Measurements from ENCODE around the gene CAMTA1.
A peak's percentile ranks its signal among the peaks of the same experiment; 100 is the strongest.

Gene CAMTA1

DNA sequence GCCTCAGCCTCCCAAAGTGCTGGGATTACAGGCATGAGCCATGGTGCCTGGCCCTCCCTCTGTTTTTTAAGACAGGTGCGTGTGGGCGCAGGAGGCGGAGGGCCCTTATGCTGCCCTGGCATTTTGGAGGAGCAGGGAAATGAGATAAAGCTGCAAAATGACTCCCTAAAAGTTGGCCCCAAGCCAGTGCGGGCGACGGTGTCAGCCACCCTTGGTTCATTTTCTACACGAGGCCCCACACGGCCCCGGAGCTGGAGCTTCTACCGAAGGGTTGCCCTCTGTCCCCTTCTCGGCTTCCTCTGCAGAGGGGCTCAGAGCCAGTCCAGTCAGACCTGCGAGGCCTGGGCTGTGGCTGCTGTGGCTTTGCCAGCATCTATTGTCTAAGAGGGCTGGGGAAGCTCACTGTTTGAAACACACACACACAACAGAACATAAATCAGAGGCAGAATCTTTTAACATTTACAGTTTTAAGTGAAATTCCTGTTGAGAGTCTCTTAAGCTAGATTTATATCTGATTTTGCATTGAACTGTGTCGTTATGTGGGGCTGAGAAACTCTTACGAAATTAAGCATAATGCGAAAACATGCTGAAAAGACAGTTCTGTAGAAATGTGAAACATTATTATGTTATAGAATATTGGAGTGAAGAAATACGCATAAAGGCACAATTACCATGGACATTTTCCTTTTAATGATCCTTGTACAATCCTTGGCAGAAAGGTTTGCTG lies 255.9 kb downstream of the CAMTA1 start:
- ATAC-seq: no peak

DNA sequence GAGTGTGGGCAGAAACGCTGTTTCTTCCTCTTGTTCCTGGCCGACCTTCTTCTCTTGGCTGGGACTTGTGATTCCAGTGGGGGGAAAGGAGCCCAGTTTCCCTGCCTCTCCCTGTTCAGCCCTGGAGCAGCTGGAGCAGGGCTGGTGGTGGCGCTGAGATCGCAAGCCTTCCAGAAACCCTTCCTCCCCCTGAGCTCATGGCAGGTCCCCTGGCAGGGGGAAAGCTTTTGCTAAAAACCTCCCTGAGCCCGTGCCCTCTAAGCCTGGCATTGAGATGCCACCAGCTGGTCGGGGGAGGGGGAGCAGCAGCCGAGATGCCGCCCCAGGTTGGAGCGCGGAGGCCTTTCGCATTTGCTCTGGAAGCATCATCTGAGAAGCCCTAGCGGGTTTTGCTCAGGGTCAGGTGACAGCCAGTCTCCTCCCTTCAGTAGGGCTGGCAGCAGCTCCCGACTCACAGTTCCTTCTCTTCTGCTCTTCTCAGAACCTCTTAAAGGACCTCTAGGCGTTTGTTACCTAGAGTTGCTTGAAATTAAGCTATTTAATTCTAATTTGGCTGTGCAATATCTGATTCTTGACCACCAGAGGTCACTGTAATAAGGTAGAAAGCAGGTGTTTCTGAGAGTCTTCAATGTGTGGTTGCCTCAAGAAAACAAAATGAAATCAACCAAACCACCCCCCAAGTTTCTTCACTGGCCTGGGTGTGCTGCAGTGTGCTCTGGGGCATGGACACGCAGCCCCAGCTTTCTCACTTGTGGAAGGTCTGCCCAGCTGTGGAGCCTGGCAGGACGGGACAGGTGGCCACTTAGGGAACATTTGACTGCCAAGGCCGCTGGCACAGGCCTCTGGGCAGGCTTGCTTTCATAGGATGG lies 257.3 kb downstream of the CAMTA1 start:
- ATAC-seq: peak; percentile 76
- TF ChIP-seq TCF4 (CRISPR knock-in tag; IDR thresholded peaks at IDR 0.05; ENCODE audit: borderline replicate concordance) (no peak), ISL1 (CRISPR knock-in tag; IDR thresholded peaks at IDR 0.05) (no peak), ARNTL (CRISPR knock-in tag; IDR thresholded peaks at IDR 0.05; ENCODE audit: borderline replicate concordance, low read depth) (no peak), ZNF8 (CRISPR knock-in tag; IDR thresholded peaks at IDR 0.05) (no peak), ZC3H10 (CRISPR knock-in tag; IDR thresholded peaks at IDR 0.05) (no peak), CSDC2 (CRISPR knock-in tag; IDR thresholded peaks at IDR 0.05) (no peak), ZFP30 (CRISPR knock-in tag; IDR thresholded peaks at IDR 0.05) (no peak), BACH2 (CRISPR knock-in tag; IDR thresholded peaks at IDR 0.05; ENCODE audit: borderline replicate concordance) (no peak), TOX (CRISPR knock-in tag; IDR thresholded peaks at IDR 0.05; ENCODE audit: borderline replicate concordance) (no peak), SNAI2 (CRISPR knock-in tag; IDR thresholded peaks at IDR 0.05) (no peak), ESRRG (CRISPR knock-in tag; IDR thresholded peaks at IDR 0.05) (no peak)
- TF ChIP-seq, protein P1, sequence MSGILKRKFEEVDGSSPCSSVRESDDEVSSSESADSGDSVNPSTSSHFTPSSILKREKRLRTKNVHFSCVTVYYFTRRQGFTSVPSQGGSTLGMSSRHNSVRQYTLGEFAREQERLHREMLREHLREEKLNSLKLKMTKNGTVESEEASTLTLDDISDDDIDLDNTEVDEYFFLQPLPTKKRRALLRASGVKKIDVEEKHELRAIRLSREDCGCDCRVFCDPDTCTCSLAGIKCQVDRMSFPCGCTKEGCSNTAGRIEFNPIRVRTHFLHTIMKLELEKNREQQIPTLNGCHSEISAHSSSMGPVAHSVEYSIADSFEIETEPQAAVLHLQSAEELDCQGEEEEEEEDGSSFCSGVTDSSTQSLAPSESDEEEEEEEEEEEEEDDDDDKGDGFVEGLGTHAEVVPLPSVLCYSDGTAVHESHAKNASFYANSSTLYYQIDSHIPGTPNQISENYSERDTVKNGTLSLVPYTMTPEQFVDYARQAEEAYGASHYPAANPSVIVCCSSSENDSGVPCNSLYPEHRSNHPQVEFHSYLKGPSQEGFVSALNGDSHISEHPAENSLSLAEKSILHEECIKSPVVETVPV (CRISPR knock-in tag; IDR thresholded peaks at IDR 0.05): no peak

More for the DNA sequence above, 255.9 kb downstream of the CAMTA1 start:
- no peak for TF ChIP-seq PPARA (CRISPR knock-in tag; IDR thresholded peaks at IDR 0.05; ENCODE audit: borderline replicate concordance)
- TF ChIP-seq TCF4 (CRISPR knock-in tag; IDR thresholded peaks at IDR 0.05; ENCODE audit: borderline replicate concordance): no peak
- no peak for TF ChIP-seq ARNTL (CRISPR knock-in tag; IDR thresholded peaks at IDR 0.05; ENCODE audit: borderline replicate concordance, low read depth)
- no peak for TF ChIP-seq ZNF70 (CRISPR knock-in tag; IDR thresholded peaks at IDR 0.05)
- no peak for TF ChIP-seq ISL1 (CRISPR knock-in tag; IDR thresholded peaks at IDR 0.05)
- TF ChIP-seq BACH2 (CRISPR knock-in tag; IDR thresholded peaks at IDR 0.05; ENCODE audit: borderline replicate concordance): no peak
- TF ChIP-seq ZFP30 (CRISPR knock-in tag; IDR thresholded peaks at IDR 0.05): no peak
- no peak for TF ChIP-seq SNAI2 (CRISPR knock-in tag; IDR thresholded peaks at IDR 0.05)
- no peak for TF ChIP-seq ZC3H10 (CRISPR knock-in tag; IDR thresholded peaks at IDR 0.05)

DNA sequence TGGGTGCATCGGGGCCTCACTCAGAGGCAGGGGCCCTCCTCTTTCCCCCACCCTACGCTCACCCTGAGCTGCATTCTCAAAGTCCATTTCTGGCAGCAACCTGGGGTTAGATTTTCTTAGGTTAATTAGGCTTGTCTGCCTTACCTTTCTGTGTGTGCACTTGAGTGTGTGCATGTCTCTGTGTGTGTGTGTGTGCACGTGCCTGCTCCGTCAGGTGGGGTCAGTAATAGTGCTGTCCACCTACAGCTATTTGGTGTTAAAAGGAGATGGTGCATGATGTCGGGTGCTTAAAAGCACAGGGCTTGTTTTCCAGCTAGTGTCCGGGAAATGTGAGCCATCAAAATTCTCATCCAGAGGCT lies 257.9 kb downstream of the CAMTA1 start:
- TF ChIP-seq, protein P2, sequence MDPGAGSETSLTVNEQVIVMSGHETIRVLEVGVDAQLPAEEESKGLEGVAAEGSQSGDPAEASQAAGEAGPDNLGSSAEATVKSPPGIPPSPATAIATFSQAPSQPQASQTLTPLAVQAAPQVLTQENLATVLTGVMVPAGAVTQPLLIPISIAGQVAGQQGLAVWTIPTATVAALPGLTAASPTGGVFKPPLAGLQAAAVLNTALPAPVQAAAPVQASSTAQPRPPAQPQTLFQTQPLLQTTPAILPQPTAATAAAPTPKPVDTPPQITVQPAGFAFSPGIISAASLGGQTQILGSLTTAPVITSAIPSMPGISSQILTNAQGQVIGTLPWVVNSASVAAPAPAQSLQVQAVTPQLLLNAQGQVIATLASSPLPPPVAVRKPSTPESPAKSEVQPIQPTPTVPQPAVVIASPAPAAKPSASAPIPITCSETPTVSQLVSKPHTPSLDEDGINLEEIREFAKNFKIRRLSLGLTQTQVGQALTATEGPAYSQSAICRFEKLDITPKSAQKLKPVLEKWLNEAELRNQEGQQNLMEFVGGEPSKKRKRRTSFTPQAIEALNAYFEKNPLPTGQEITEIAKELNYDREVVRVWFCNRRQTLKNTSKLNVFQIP (CRISPR knock-in tag; IDR thresholded peaks at IDR 0.05; ENCODE audit: borderline replicate concordance, low read depth): no peak
- TF ChIP-seq PPARA (CRISPR knock-in tag; IDR thresholded peaks at IDR 0.05; ENCODE audit: borderline replicate concordance) (no peak), ZFP30 (CRISPR knock-in tag; IDR thresholded peaks at IDR 0.05) (no peak), BACH2 (CRISPR knock-in tag; IDR thresholded peaks at IDR 0.05; ENCODE audit: borderline replicate concordance) (no peak)
- TF ChIP-seq, protein P1 (CRISPR knock-in tag; IDR thresholded peaks at IDR 0.05): no peak
- ATAC-seq: no peak

DNA sequence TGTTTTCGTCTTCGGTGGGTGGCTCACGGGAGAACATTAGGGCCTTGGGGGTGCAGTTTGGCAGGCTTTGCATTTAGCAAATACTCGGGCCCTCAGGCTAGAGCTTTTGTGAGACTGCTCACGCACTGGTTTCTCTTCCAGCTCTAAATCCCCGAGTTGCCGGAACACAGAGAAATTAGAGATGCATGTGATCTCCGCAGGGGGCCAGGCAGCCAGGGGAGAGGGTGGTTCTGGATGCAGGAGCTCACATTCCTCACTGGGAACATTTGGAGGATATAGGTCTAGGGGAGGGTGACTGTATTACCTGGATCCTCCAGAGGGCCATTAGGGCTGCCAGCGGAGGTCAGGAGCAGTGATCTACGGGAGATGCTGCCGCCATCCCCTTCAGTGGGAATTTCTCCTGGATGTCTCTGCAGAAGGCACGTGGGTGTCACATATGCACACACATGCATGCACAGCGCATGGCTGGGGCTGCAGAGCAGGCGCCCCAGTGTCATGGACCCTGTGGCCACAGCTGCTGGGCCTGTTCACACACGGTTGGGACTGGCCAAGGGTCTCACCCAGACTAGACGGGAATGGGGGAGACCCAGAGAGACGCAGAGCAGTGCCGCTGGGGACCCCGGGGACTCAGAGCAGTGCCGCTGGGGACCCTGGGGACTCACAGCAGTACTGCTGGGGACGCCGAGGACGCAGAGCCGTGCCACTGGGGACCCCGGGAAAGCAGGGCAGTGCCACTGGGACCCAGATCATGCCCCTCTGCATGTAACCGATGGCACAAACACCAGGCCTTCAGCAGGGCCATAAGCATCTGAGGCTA lies 258.7 kb downstream of the CAMTA1 start:
- ATAC-seq: no peak
- no peak for TF ChIP-seq TOX (CRISPR knock-in tag; IDR thresholded peaks at IDR 0.05; ENCODE audit: borderline replicate concordance)
- TF ChIP-seq, protein P1 (CRISPR knock-in tag; IDR thresholded peaks at IDR 0.05): no peak
- no peak for TF ChIP-seq BACH2 (CRISPR knock-in tag; IDR thresholded peaks at IDR 0.05; ENCODE audit: borderline replicate concordance)
- TF ChIP-seq ESRRG (CRISPR knock-in tag; IDR thresholded peaks at IDR 0.05): no peak
- TF ChIP-seq, protein P3, sequence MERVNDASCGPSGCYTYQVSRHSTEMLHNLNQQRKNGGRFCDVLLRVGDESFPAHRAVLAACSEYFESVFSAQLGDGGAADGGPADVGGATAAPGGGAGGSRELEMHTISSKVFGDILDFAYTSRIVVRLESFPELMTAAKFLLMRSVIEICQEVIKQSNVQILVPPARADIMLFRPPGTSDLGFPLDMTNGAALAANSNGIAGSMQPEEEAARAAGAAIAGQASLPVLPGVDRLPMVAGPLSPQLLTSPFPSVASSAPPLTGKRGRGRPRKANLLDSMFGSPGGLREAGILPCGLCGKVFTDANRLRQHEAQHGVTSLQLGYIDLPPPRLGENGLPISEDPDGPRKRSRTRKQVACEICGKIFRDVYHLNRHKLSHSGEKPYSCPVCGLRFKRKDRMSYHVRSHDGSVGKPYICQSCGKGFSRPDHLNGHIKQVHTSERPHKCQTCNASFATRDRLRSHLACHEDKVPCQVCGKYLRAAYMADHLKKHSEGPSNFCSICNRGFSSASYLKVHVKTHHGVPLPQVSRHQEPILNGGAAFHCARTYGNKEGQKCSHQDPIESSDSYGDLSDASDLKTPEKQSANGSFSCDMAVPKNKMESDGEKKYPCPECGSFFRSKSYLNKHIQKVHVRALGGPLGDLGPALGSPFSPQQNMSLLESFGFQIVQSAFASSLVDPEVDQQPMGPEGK (CRISPR knock-in tag; IDR thresholded peaks at IDR 0.05; ENCODE audit: borderline replicate concordance): no peak
- TF ChIP-seq OSR1 (CRISPR knock-in tag; IDR thresholded peaks at IDR 0.05): no peak
- no peak for TF ChIP-seq ZNF70 (CRISPR knock-in tag; IDR thresholded peaks at IDR 0.05)
- TF ChIP-seq, protein P2 (CRISPR knock-in tag; IDR thresholded peaks at IDR 0.05; ENCODE audit: borderline replicate concordance, low read depth): no peak
- no peak for TF ChIP-seq GLIS3 (CRISPR knock-in tag; IDR thresholded peaks at IDR 0.05)
- no peak for TF ChIP-seq CSDC2 (CRISPR knock-in tag; IDR thresholded peaks at IDR 0.05)
- no peak for TF ChIP-seq ARNTL (CRISPR knock-in tag; IDR thresholded peaks at IDR 0.05; ENCODE audit: borderline replicate concordance, low read depth)
- no peak for TF ChIP-seq TCF4 (CRISPR knock-in tag; IDR thresholded peaks at IDR 0.05; ENCODE audit: borderline replicate concordance)
